Sigmoid colon (tissue), 7 donors: ENCODE data around the gene NTF4. TPM values are rescaled to one million over a fixed set of nuclear protein-coding genes. Genes with fewer than 3 reads are reported as not detected.
"Not testable (repeated sequence)": the region's sequence is repeated elsewhere in the genome, so short reads cannot be mapped to it uniquely, and the experiment has no call there.

ENCODE experiments used
- DNase-seq: peaks from one replicate; pipeline ENCODE4 v3.0.0-alpha.2; 2019
- H3K27ac ChIP-seq, 4 donors: fragments of 200-600 bp; sonication (generic); one replicate each; pipeline ENCODE4 v1.5.1; 2016 to 2019; ENCODE audit warnings: mild to moderate bottlenecking in 1 of 4
- H3K27me3 ChIP-seq, 3 donors: fragments of 200-600 bp; sonication (generic); one replicate each; pipeline ENCODE4 v1.5.1; 2019; ENCODE audit warnings: mild to moderate bottlenecking in 1 of 3
- H3K36me3 ChIP-seq, 4 donors: fragments of 200-600 bp; sonication (generic); one replicate each; pipeline ENCODE4 v1.5.1; 2016 to 2019
- H3K4me1 ChIP-seq, 4 donors: fragments of 200-600 bp; sonication (generic); one replicate each; pipeline ENCODE4 v1.5.1; 2017 to 2019
- H3K4me3 ChIP-seq, 4 donors: fragments of 200-600 bp; sonication (generic); one replicate each; pipeline ENCODE4 v1.5.1; 2017 to 2019; ENCODE audit warnings: mild to moderate bottlenecking in 2 of 4, moderate library complexity in 1 of 4
- H3K9me3 ChIP-seq, 4 donors: fragments of 200-600 bp in 3 of 4; sonication (generic) in 3 of 4; one replicate each; pipeline versions ENCODE4 v1.5.1 to v1.6.1; 2013 to 2019
- EP300 ChIP-seq, 4 donors: sonication (generic); formaldehyde crosslinking; IDR thresholded peaks; one replicate each; pipeline ENCODE4 v1.6.1; 2017; ENCODE audit warnings: antibody characterized with exemption in 4 of 4
- POLR2A ChIP-seq, 2 donors: fragments of 450-650 bp; IDR thresholded peaks; one replicate each; pipeline ENCODE4 v1.6.1; 2016; ENCODE audit warnings: antibody characterized with exemption in 2 of 2, mild to moderate bottlenecking in 2 of 2, moderate library complexity in 2 of 2
- POLR2AphosphoS5 ChIP-seq, 4 donors: sonication (generic); formaldehyde crosslinking; IDR thresholded peaks; one replicate each; pipeline ENCODE4 v1.6.1; 2017; ENCODE audit warnings: antibody characterized with exemption in 4 of 4
- WGBS, 2 donors: extraction: QIAGEN DNeasy Blood & Tissue Kit; methylation state at CpG; one replicate each; pipeline ENCODE4 v1.1.7; 2013; 5-methylcytosine and 5-hydroxymethylcytosine counted together
- intact Hi-C: fragments of 100-400 bp; cut with DNase I; formaldehyde crosslinking; loops from one replicate; pipeline ENCODE4 v1.15.1; 2023
- polyA plus RNA-seq, 3 donors: library from polyadenylated mRNA; stranded (reverse); fragments of 200-250 nt; gene quantifications; one replicate each; pipeline ENCODE4 v1.2.3, GENCODE V29; 2013
- total RNA-seq, 4 donors: library from RNA; depleted of rRNA; stranded (reverse); fragments of >200 nt; gene quantifications; one replicate each; pipeline ENCODE4 v1.1.0, GENCODE V29; 2016
- TF ChIP-seq, protein P1 (sequence below), 4 experiments: fragments of 450-650 bp in 3 of 4; fragments of 200-600 bp in 1 of 4; IDR thresholded peaks; one replicate each; pipeline ENCODE4 v1.5.1; 2016 to 2019; ENCODE audit warnings: antibody characterized with exemption in 4 of 4, mild to moderate bottlenecking in 3 of 4, moderate library complexity in 2 of 4
- donor health status: healthy with polysubstance abuse.
- donor health status: Bipolar disorder and iron deficiency.
- donor health status: healthy.

The NTF4 gene
- total and polyA plus RNA-seq, 7 donors: not detected

GRCh38 chr19:49084206-49085019, 19.8 kb upstream of the NTF4 start:
- intact Hi-C loops: loop anchor here (2.0 to 10.0 kb wide), 2 partner anchors 30 to 370 kb away; partner anchors contain the start of genes ALDH16A1, LIN7B and PIH1D1
- Histone ChIP-seq H3K27ac (peak overlapping the region; percentile 90 to 96 (median 91)), H3K4me1 (peaks cover 0 to 34% (median 32%) of the 10 kb centered on the region in 4 donors), H3K4me3 (peak overlapping the region; percentile 9 to 85 (median 74)), H3K9me3 (no peaks in the 10 kb centered on the region), H3K27me3 (no peaks in the 10 kb centered on the region), H3K36me3 (peaks cover 0 to 19% (median 2%) of the 10 kb centered on the region in 4 donors)
- no peak for DNase-seq
- 23 to 58% methylated on average over 26 of the region's 26 CpGs for WGBS, 2 donors
- TF ChIP-seq, protein P1, sequence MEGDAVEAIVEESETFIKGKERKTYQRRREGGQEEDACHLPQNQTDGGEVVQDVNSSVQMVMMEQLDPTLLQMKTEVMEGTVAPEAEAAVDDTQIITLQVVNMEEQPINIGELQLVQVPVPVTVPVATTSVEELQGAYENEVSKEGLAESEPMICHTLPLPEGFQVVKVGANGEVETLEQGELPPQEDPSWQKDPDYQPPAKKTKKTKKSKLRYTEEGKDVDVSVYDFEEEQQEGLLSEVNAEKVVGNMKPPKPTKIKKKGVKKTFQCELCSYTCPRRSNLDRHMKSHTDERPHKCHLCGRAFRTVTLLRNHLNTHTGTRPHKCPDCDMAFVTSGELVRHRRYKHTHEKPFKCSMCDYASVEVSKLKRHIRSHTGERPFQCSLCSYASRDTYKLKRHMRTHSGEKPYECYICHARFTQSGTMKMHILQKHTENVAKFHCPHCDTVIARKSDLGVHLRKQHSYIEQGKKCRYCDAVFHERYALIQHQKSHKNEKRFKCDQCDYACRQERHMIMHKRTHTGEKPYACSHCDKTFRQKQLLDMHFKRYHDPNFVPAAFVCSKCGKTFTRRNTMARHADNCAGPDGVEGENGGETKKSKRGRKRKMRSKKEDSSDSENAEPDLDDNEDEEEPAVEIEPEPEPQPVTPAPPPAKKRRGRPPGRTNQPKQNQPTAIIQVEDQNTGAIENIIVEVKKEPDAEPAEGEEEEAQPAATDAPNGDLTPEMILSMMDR (IDR thresholded peaks at IDR 0.05): no peak
- TF ChIP-seq POLR2AphosphoS5 (IDR thresholded peaks at IDR 0.05) (no peak), EP300 (IDR thresholded peaks at IDR 0.05) (no peak), POLR2A (IDR thresholded peaks at IDR 0.05) (no peak)

DNA sequence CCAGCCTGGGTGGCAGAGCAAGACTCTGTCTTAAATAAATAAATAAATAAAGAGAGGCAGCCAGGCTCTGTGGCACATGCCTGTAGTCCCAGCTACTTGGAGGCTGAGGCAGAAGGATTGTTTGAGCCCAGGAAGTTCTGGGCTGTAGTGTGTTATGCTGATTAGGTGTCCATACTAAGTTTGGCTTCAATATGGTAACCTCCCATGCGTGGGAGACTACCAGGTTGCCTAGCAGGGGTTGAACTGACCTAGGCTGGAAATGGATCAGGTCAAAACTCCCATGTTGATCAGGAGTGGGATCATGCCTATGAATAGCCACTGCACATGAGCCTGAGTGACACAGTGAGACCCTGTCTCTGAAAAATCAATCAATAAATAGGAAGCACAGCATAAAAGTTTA, 16.7 kb upstream of the NTF4 start:
- 83 to 99% methylated on average over 1 of the region's 1 CpG for WGBS, 2 donors
- DNase-seq: no peak
- Histone ChIP-seq H3K4me3 (no peak overlapping the region), H3K27ac (no peak overlapping the region), H3K4me1 (peaks cover 0 to 10% (median 9%) of the 10 kb centered on the region in 4 donors), H3K36me3 (no peaks in the 10 kb centered on the region), H3K9me3 (no peaks in the 10 kb centered on the region), H3K27me3 (no peaks in the 10 kb centered on the region)
- no peak for TF ChIP-seq POLR2AphosphoS5 (IDR thresholded peaks at IDR 0.05)
- no peak for TF ChIP-seq EP300 (IDR thresholded peaks at IDR 0.05)
- intact Hi-C loops: loop anchor here (10.0 kb wide), 1 partner anchor 374 kb away; the partner anchor contains the start of genes ALDH16A1 and PIH1D1

DNA sequence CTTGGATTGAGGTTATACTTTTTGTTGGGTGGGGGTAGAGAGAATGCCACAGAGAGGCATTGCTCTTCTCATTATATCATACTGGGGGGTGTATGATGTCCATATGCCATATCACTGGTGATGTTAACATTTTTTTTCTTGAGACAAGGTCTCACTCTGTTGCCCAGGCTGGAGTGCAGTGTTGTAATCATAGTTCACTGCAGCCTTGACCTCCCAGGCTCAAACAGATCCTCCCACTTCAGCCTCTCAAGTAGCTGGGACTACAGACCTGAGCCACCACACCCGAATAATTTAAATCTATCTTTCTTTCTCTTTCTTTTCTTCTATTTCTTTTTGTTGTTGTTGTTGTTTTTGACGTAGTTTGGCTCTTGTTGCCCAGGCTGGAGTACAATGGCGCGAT, 15.8 kb upstream of the NTF4 start:
- Histone ChIP-seq H3K36me3 (no peaks in the 10 kb centered on the region), H3K27me3 (no peaks in the 10 kb centered on the region), H3K27ac (no peak overlapping the region), H3K4me1 (peaks cover 0 to 6% (median 5%) of the 10 kb centered on the region in 4 donors), H3K9me3 (no peaks in the 10 kb centered on the region), H3K4me3 (no peak overlapping the region)
- 71 to 92% methylated on average over 4 of the region's 4 CpGs for WGBS, 2 donors
- intact Hi-C loops: loop anchor here (10.0 kb wide), 1 partner anchor 374 kb away; the partner anchor contains the start of genes ALDH16A1 and PIH1D1
- TF ChIP-seq, protein P1 (IDR thresholded peaks at IDR 0.05): no peak
- TF ChIP-seq EP300 (IDR thresholded peaks at IDR 0.05) (no peak), POLR2AphosphoS5 (IDR thresholded peaks at IDR 0.05) (no peak)
- no peak for DNase-seq

GRCh38 chr19:49074869-49075268, 10.3 kb upstream of the NTF4 start:
- not testable (repeated sequence) for H3K36me3 ChIP-seq, H3K4me1 ChIP-seq, H3K9me3 ChIP-seq, H3K27ac ChIP-seq, H3K4me3 ChIP-seq
- intact Hi-C loops: loop anchor here (5.0 kb wide), 1 partner anchor 132 kb away; no protein-coding TSS in a partner anchor
- TF ChIP-seq, protein P1 (IDR thresholded peaks at IDR 0.05): peak; percentile 37 to 80 (median 70)
- H3K27me3 ChIP-seq: peaks cover 17 to 48% (median 44%) of the 10 kb centered on the region in 3 donors
- WGBS, 2 donors: 11 to 22% methylated on average over 8 to 9 of the region's 9 CpGs
- peak; percentile 86 for DNase-seq

DNA sequence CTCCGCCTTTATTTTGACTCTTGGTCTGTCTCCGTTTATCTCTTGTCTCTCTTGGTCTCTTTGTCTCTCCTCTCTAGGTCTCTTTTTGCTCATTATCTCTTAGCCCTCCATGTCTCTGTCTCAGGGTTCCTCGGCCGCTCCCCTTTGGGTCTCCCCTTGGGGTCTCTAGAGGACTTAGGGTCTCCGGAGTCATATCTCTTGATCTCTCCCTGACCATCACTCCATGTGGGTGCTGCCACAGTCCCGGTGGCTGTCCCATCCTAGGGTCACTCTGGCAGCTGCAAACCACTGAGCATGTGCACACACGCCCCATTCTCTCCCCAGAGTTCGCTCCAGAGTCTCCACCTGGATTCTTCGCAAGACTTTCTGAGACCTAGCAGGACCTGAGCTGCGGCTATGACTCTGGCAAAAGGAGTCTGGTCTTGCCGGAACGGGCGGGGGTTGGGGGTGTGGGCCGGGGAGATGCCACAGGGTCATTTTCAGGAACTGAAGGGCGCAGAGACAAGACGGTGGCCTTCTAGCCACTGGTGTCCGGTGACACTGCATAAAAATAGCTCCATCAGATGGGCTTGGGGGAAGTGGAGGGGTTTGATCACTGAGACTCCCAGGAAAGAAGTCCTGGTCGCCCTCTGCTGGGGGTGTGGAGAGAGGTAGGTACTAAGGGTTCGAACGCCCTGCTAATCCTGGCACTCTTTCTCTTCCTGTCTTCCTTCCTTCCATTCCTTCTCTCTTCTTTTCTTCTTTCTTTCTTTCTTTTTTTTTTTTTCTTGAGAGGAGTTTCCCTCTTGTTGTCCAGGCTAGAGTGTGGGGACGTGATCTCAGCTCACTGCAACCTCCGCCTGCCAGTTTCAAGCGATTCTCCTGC, 9.1 kb upstream of the NTF4 start:
- 52 to 64% methylated on average over 23 of the region's 23 CpGs for whole genome bisulfite sequencing, 2 donors
- H3K27me3 ChIP-seq: peaks cover 17 to 59% (median 45%) of the 10 kb centered on the region in 3 donors
- no peak for DNase-seq
- no peak overlapping the region for H3K4me3 ChIP-seq
- peaks cover 0 to 8% (median 6%) of the 10 kb centered on the region in 4 donors for H3K4me1 ChIP-seq
- H3K9me3 ChIP-seq: no peaks in the 10 kb centered on the region
- no peaks in the 10 kb centered on the region for H3K36me3 ChIP-seq
- H3K27ac ChIP-seq: no peak overlapping the region
- intact Hi-C loops: no loop called here
- TF ChIP-seq POLR2A (IDR thresholded peaks at IDR 0.05) (no peak), POLR2AphosphoS5 (IDR thresholded peaks at IDR 0.05) (no peak), EP300 (IDR thresholded peaks at IDR 0.05) (no peak)
- TF ChIP-seq, protein P1 (IDR thresholded peaks at IDR 0.05): no peak
